HG03521 (cell line): ENCODE data around the gene MDM2.
"Not testable (repeated sequence)": the region's sequence is repeated elsewhere in the genome, so short reads cannot be mapped to it uniquely, and the experiment has no call there.

Experiments used
- ATAC-seq: cut with Tn5 transposase; IDR thresholded peaks from one replicate; pipeline ENCODE4 v1.9.1; 2021; ENCODE audit warnings: mild to moderate bottlenecking, moderate library complexity; ENCODE audit not compliant: unreplicated experiment

The MDM2 gene

DNA sequence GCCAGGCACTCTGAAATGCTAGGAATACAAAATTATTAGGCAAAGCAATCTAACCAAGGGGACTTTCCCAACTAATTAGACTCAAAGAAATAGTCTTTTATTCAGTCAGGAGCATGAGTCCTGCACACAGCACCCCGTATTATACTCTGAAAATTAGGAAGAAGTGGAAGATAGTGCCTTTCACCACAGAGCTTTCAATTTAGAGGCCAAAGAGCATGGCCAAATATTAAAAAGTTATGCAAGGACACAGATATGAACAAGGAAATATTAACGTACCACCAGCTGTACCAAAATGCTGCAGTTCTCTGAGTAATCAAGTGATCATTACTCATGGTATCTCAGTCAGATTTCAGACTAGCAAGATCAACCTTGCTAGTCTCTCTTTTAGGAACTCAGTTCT is 22.6 kb upstream of the MDM2 start:
- no peak for ATAC-seq

GRCh38 chr12:68785823-68786222 is 22.2 kb upstream of the MDM2 start:
- no peak for ATAC-seq

DNA sequence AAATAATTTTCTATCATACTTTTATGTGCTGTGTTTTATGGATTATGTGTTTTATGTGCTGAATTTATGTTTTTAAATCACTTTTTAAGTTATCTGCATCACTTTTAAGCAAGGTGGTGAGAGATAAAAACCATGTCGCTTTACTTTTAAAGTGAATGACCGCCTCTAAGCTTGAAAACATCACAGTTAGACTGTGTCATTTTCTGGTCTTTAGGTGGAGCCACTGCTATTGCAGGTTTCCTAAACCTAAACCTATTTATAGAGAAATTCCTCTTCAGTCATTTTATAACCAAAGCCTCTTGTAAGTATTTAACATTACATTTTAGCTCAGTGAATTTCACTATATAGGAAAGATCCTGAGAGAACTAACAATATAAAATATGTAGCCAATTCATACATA is 21.0 kb upstream of the MDM2 start:
- no peak for ATAC-seq

GRCh38 chr12:68788554-68789143 is 19.3 kb upstream of the MDM2 start:
- no peak for ATAC-seq

DNA sequence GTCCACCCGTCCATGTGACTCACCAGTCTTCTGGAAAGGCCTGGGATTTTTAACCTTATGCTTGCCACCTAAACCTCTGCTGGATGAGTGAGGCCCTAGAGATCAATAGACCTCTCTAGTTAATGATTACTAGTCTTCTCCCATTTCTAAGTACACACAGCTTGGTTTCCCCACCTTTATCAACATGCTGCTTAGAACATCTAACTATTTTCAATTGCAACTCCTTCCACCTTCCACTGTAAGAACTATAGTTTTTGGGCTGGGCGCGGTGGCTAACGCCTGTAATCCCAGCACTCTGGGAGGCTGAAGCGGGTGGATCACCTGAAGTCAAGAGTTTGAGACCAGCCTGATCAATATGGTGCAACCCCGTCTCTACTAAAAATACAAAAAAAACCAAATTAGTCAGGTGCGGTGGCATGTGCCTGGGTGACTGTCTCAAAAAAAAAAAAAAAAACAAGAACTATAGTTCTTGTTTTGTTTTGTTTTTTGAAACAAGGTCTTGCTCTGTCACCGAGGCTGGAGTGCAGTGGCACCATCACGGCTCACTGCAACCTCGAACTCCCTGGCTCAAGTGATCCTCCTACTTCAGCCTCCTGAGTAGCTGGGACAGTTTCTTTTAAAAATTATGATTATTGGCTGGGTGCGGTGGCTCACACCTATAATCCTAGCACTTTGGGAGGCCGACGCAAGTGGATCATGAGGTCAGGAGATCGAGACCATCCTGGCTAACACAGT is 18.7 kb upstream of the MDM2 start:
- no peak for ATAC-seq

GRCh38 chr12:68790081-68790951 is 17.7 kb upstream of the MDM2 start:
- no peak for ATAC-seq

- ATAC-seq, result no peak
Measured at GRCh38 chr12:68790952-68791234, 17.1 kb upstream of the MDM2 start.

- no peak for ATAC-seq
Measured at GRCh38 chr12:68791897-68792481, 16.0 kb upstream of the MDM2 start.

DNA sequence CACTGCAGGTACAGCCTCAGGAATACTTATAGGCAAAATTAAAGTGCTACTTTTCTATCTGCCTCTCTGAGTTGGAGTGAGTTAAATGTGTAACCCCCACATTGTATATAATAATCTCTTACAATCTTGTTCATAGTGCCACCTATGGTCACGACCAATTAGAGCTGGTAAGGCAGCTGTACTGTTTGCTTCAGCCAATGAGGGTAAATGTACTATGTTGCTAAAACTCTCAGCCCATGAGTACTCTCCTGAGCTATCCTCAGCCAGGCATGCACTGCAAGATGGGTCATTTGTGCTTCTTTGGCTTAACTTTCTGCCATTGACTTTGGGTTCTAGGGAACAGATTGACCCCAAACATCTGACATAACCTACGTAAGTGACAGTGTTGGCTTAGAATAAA is 15.0 kb upstream of the MDM2 start:
- peak; percentile 94 for ATAC-seq

DNA sequence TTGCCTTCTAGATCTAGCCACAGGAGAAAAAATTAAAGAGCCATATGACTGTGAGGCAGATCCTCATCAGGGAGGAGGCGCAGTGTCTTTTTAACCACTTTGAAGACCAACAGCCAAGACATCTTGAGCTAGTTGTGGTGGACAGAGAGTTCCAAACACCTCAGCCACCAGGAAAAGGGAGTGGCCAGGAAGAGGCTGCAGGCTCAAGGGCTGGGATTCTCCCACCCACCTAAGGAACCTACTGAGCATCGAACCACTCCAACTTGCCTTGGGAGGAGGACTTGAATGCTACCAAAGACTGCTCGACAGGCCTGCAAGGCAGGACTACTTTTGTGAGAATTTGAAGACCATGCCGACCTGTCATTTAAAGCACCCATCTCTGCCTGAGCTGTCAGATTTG is 14.5 kb upstream of the MDM2 start:
- ATAC-seq, result no peak

DNA sequence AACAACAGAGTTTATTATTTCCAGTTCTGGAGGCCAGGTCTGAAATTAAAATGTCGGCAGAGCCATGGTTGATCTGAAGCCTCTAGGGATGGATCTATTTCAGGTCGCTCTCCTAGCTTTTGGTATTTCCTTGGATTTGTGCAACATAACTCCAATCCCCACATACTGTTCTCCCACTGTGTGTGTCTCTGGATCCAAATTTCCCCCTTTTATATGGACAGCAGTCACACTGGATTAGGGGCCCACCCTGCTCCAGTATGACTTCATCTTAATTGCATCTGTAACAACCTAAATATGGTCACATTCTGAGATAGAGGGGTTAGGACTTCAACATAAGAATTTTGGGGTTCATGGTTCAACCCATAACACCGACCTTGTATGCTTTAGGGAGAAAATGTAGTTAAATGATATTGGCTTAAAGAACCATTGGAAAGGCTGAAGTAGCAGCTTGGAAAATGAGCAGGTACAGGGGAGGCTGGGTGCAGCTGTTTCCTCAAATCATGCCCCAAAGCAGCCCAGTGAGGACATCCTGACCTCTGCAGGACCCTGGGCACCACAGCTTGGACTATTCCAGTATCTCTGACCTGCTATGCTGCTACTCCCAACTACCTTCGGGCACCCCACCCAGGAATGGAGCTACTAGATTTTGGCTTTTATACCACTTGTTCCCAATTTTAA is 13.9 kb upstream of the MDM2 start:
- no peak for ATAC-seq

GRCh38 chr12:68794653-68795251 is 13.2 kb upstream of the MDM2 start:
- no peak for ATAC-seq

DNA sequence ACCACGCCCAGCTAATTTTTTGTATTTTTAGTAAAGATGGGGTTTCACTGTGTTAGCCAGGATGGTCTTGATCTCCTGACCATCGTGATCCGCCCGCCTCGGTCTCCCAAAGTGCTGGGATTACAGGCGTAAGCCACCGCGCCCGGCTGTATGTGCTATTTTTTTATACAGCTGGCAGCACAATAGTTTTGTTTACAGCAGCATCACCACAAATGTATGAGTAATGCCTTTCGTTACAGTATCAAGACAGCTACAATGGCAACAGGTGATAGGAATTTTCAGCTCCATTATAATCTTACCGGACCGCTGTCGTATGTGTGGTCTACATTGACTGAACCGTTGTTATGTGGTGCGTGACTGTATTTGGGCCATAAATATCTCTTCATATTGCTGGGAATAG is 11.6 kb upstream of the MDM2 start:
- ATAC-seq, result no peak

DNA sequence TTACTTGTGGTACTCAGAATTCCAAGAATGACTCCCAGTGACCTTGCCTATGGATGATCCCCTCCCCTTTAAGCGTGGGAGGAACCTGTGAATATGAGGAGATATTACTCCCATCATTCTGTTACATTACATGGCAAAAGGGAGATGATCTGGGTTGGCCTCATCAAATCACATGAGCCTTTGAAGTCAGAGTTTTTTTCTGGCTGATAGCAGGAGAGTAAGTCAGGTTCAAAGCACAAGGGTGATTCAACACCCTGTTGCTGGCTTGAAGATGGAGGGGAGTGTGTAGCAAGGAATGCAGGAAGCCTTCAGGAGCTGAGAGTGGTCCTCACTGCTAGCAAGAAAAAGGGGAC is 9.1 kb upstream of the MDM2 start:
- ATAC-seq, result no peak

GRCh38 chr12:68800294-68800693 is 7.7 kb upstream of the MDM2 start:
- ATAC-seq, result no peak

DNA sequence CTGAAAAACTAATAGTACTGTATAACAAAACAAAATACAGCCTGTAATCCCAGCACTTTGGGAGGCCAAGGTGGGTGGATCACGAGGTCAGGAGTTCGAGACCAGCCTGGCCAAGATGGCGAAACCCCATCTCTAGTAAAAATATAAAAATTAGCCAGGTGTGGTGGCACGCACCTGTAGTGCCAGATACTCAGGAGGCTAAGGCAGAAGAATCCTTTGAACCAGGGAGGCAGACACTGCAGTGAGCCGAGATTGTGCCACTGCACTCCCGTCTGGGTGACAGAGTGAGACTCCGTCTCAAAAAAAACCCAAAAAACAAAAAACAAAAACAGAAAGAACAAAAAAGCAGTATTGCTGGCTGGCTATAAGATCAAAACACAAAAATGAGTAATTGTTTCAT is 6.9 kb upstream of the MDM2 start:
- ATAC-seq, result not testable (repeated sequence)

- not testable (repeated sequence) for ATAC-seq
Measured at GRCh38 chr12:68802372-68802745, 5.6 kb upstream of the MDM2 start.

DNA sequence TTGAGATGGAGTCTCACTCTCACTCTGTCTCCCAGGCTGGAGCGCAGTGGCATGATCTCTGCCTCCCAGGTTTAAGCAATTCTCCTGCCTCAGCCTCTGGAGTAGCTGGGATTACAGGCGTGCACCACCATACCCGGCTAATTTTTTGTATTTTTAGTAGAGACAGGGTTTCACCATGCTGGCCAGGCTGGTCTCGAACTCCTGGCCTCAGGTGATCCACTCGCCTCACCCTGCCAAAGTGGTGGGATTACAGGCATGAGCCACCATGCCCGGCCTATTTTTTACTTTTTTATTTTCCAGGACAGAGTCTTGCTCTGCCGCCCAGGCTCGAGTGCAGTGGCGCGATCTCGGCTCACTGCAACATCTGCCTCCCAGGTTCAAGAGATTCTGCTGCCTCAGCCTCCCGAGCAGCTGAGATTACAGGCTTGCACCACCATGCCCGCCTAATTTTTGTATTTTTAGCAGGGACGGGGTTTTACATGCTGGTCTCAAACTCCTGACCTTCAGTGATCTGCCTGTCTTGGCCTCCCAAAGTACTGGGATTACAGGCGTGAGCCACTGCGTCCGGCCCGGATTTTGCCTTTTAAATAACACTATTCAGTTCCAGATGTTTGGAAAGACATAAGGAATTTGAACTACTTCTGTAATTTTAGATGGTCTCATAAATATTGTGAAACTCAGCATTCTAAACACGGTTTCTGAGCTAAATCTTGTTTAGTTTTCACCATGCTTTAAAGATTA is 4.9 kb upstream of the MDM2 start:
- not testable (repeated sequence) for ATAC-seq

DNA sequence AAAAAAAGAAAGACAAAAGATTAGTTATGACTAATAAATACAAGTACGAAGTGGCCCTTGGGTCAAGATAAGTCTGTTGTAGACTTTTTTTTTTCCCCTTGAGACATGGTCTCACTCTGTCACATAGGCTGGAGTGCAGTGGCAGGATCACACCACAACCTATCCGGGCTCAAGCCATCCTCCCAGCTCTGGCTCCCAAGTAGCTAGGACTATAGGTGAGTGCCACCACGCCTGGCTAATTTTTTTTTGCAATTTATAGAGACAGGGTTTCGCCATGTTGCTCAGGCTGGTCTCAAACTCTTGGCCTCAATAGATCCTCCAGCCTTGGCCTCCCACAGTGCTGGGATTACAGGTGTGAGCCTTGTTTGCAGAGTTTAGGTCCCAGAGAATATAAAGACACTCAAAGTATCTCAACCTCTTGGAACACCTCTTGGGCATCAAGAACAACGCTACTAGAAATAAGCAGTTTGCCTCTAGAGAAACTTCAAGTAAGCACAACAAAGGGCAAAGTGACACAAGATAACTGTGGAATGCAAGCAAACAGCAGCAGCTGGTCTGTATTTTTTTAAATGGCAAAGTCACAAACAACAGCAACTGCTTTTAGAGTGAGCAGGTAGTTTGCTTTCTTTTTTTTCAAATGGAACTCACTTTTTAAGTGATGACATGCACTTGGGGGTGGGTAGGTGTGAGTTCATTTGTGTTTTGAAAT is 3.9 kb upstream of the MDM2 start:
- no peak for ATAC-seq
